Stimulated activated CD4-positive, alpha-beta T cell treated with anti-CD3 and anti-CD28 coated beads, Interleukin-4, amount 100 ng/mL, for 4 hours (primary cell): ENCODE data around the gene CDK6.

ENCODE experiments used
- DNase-seq, 2 experiments: peaks; one replicate each; pipeline ENCODE4 v3.0.0-alpha.2; 2020

Gene CDK6

GRCh38 chr7:92788559-92789183 lies 47.7 kb downstream of the CDK6 start:
- DNase-seq = no peak

GRCh38 chr7:92785923-92786322 lies 50.5 kb downstream of the CDK6 start:
- no peak for DNase-seq

- no peak for DNase-seq
These were observed 51.4 kb downstream of the CDK6 start for GRCh38 chr7:92784935-92785334.

- no peak for DNase-seq
These were observed 52.8 kb downstream of the CDK6 start for GRCh38 chr7:92783260-92784201.

- DNase-seq = no peak
These were observed 53.5 kb downstream of the CDK6 start for GRCh38 chr7:92782855-92783254.

GRCh38 chr7:92782236-92782635 lies 54.1 kb downstream of the CDK6 start:
- no peak for DNase-seq

GRCh38 chr7:92781117-92781720 lies 55.2 kb downstream of the CDK6 start:
- no peak for DNase-seq

- DNase-seq = no peak
These were observed 57.4 kb downstream of the CDK6 start for GRCh38 chr7:92778972-92779371.

GRCh38 chr7:92777993-92778392 lies 58.4 kb downstream of the CDK6 start:
- DNase-seq = no peak

- no peak for DNase-seq
These were observed 62.6 kb downstream of the CDK6 start for GRCh38 chr7:92773808-92774207.

GRCh38 chr7:92769844-92770243 lies 66.5 kb downstream of the CDK6 start:
- no peak for DNase-seq

GRCh38 chr7:92769394-92769699 lies 67.0 kb downstream of the CDK6 start:
- no peak for DNase-seq

GRCh38 chr7:92768501-92769393 lies 67.6 kb downstream of the CDK6 start:
- no peak for DNase-seq

- no peak for DNase-seq
These were observed 68.9 kb downstream of the CDK6 start for GRCh38 chr7:92767437-92767836.

GRCh38 chr7:92766461-92767003 lies 69.8 kb downstream of the CDK6 start:
- DNase-seq = no peak

- no peak for DNase-seq
These were observed 70.6 kb downstream of the CDK6 start for GRCh38 chr7:92765725-92766124.

- no peak for DNase-seq
These were observed 72.5 kb downstream of the CDK6 start for GRCh38 chr7:92763636-92764423.

GRCh38 chr7:92762851-92763250 lies 73.5 kb downstream of the CDK6 start:
- DNase-seq = no peak

- no peak for DNase-seq
These were observed 74.8 kb downstream of the CDK6 start for GRCh38 chr7:92761391-92762097.

- no peak for DNase-seq
These were observed 77.5 kb downstream of the CDK6 start for GRCh38 chr7:92758796-92759431.
